PC-3 (cell line): ENCODE results near the gene TSPAN9. TPM values are rescaled to one million over a fixed set of nuclear protein-coding genes. Genes with fewer than 3 reads are reported as not detected.

Source experiments
- ATAC-seq: fragments of 200-7000 bp; cut with Tn5 transposase; 2 replicates; pipeline ENCODE4 v1.9.1; 2020; ENCODE audit warnings: mild to moderate bottlenecking, moderate library complexity
- BruUV-seq: library from RNA; stranded (reverse); fragments of 400-500 nt; replicated peaks from 2 replicates; lab custom pipeline; 2021; lab: Mats Ljungman, UMichigan
- CTCF ChIA-PET: fragments of 300-600 bp; sonication (Branson Sonifier 250); formaldehyde crosslinking; loops from one replicate; lab custom pipeline; 2022; ENCODE audit warnings: antibody characterized with exemption; lab: Charles Lee
- POLR2A ChIA-PET: fragments of 300-600 bp; sonication (Branson Sonifier 250); formaldehyde crosslinking; loops from one replicate; lab custom pipeline; 2022; ENCODE audit warnings: antibody characterized with exemption; ENCODE audit not compliant: unreplicated experiment; lab: Charles Lee
- DNase-seq: peaks from one replicate; pipeline ENCODE4 v3.0.0-alpha.2; 2015
- H2AFZ ChIP-seq: fragments of 300-600 bp; sonication (generic); 2 replicates; pipeline ENCODE4 v1.6.0; 2016; ENCODE audit warnings: antibody characterized with exemption, low read length
- H3F3A ChIP-seq: fragments of 300-600 bp; sonication (generic); one replicate; pipeline ENCODE4 v1.6.0; 2017; ENCODE audit warnings: antibody characterized with exemption, low read length, control low read depth, mild to moderate bottlenecking; ENCODE audit not compliant: unreplicated experiment
- H3K27ac ChIP-seq: fragments of 300-600 bp; sonication (generic); 2 replicates; pipeline ENCODE4 v1.5.1; 2016; ENCODE audit warnings: mild to moderate bottlenecking, low read length
- H3K27me3 ChIP-seq: fragments of 300-600 bp; sonication (generic); 2 replicates; pipeline ENCODE4 v1.6.1; 2016; ENCODE audit warnings: low read length, mixed read lengths
- H3K36me3 ChIP-seq: fragments of 300-600 bp; sonication (generic); 2 replicates; pipeline ENCODE4 v1.6.1; 2016; ENCODE audit warnings: low read depth, mixed run types, low read length, mixed read lengths
- H3K4me1 ChIP-seq: fragments of 300-600 bp; sonication (generic); 2 replicates; pipeline ENCODE4 v1.5.1; 2016; ENCODE audit warnings: low read length; ENCODE audit not compliant: insufficient read depth
- H3K4me2 ChIP-seq: fragments of 300-600 bp; sonication (generic); 2 replicates; pipeline ENCODE4 v1.6.0; 2016; ENCODE audit warnings: low read length
- H3K4me3 ChIP-seq: fragments of 300-600 bp; sonication (generic); 2 replicates; pipeline ENCODE4 v1.5.1; 2016; ENCODE audit warnings: mild to moderate bottlenecking, low read length, mixed read lengths
- H3K79me2 ChIP-seq: fragments of 300-600 bp; sonication (generic); 2 replicates; pipeline ENCODE4 v1.6.1; 2017; ENCODE audit warnings: low read length, mixed read lengths
- H3K9ac ChIP-seq: fragments of 300-600 bp; sonication (generic); 2 replicates; pipeline ENCODE4 v1.6.0; 2016; ENCODE audit warnings: mild to moderate bottlenecking, low read length
- H3K9me2 ChIP-seq: fragments of 300-600 bp; sonication (generic); replicated peaks from 2 replicates; pipeline ENCODE4 v1.6.1; 2016; ENCODE audit warnings: mixed run types, low read length, mixed read lengths
- H3K9me3 ChIP-seq: fragments of 300-600 bp; sonication (generic); 2 replicates; pipeline ENCODE4 v1.6.1; 2016; ENCODE audit warnings: low read length, mixed read lengths
- H4K20me1 ChIP-seq: fragments of 300-600 bp; sonication (generic); 2 replicates; pipeline ENCODE4 v1.6.1; 2016; ENCODE audit warnings: low read length, mixed read lengths
- CTCF ChIP-seq: fragments of 300-600 bp; sonication (generic); conservative IDR thresholded peaks from 2 replicates; pipeline ENCODE4 v1.5.1; 2017; ENCODE audit warnings: antibody characterized with exemption, low read depth, mild to moderate bottlenecking, low read length
- EZH2 ChIP-seq: fragments of 300-600 bp; sonication (generic); IDR thresholded peaks from one replicate; pipeline ENCODE4 v1.6.1; 2017; ENCODE audit warnings: antibody characterized with exemption, mild to moderate bottlenecking, low read length; ENCODE audit not compliant: unreplicated experiment
- EZH2phosphoT487 ChIP-seq: fragments of 300-600 bp; sonication (generic); IDR thresholded peaks from 2 replicates; pipeline ENCODE4 v1.6.1; 2018; ENCODE audit warnings: mild to moderate bottlenecking, antibody characterized with exemption, low read length, borderline replicate concordance
- intact Hi-C: fragments of 100-400 bp; cut with micrococcal nuclease; formaldehyde crosslinking; loops from 2 replicates; pipeline ENCODE4 v1.9.0; 2023
- total RNA-seq: library from RNA; depleted of rRNA; stranded (reverse); fragments of >200 nt; gene quantifications from 2 replicates; pipeline ENCODE4 v1.2.3, GENCODE V29; 2014

The TSPAN9 gene
- total RNA-seq, 1 experiment from 2014 or later: 6.2 TPM

DNA sequence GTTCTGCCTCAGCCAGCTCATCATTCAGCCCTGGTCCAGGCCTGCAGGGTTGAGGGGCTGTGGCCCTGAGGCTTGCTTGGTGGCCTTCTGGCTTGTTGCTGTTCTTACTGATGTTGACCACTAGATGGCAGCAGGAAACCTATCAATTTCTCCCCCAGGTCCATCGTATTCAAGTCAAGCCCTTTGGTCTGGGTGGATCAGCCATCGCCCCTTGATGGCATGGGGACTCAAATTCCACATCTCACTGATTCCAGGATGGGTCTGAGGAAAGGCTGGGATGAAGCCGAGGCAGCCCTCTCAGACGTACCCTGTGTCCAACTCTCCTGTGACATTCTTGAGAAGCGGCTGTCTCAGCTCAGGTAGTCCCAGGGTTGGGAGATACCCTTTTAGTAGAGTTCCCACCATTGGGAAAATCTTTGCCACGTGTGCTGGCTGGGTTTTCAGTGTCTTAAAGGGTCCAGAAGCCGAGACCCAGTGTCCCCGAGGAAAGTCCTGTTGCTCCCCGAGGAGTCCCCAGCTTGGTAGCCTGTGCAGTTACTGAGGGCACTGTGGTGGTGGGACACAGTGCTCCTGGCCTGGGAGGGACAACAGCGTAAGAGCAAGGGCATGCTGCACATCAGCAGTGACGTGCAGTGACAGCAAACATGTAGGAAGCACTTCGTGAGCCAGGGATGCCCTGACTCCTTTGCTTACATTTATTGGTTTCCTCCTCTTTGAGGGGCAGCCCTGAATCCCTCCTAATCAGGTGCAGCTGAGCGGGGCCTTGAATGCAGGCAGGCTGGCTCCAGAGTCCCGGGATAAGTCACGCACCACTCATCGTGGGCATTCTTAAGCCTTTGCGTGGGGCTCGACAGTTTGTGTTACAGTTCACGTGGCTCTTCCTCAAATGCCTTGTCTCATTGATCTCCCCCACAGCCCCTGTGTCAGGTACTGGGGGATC lies 58.6 kb downstream of the TSPAN9 start:
- intact Hi-C loops: loop anchor here (1.0 kb wide), 2 partner anchors 68 to 140 kb away; no protein-coding TSS in a partner anchor
- no peaks in the 10 kb centered on the region for H3F3A ChIP-seq
- no TSS peak for BruUV-seq
- H3K27me3 ChIP-seq: no peaks in the 10 kb centered on the region
- DNase-seq: peak; percentile 69
- no peaks in the 10 kb centered on the region for H4K20me1 ChIP-seq
- CTCF ChIA-PET: interaction anchor here (1.3 kb wide), 1 partner anchor 138 kb away, joined by 5 read pairs; no protein-coding TSS in a partner anchor
- no peak overlapping the region for H3K4me3 ChIP-seq
- no peak overlapping the region for H3K9ac ChIP-seq
- ATAC-seq: peak; percentile 88
- no peaks in the 10 kb centered on the region for H3K9me2 ChIP-seq
- POLR2A ChIA-PET: no interaction called here
- H3K4me1 ChIP-seq: no peaks in the 10 kb centered on the region
- TF ChIP-seq CTCF (peak; percentile 79), EZH2phosphoT487 (no peak), EZH2 (no peak)
- no peaks in the 10 kb centered on the region for H3K79me2 ChIP-seq
- H3K36me3 ChIP-seq: no peaks in the 10 kb centered on the region
- no peak overlapping the region for H3K4me2 ChIP-seq
- H2AFZ ChIP-seq: no peak overlapping the region
- H3K9me3 ChIP-seq: no peaks in the 10 kb centered on the region
- H3K27ac ChIP-seq: no peak overlapping the region

- Histone ChIP-seq H3K27ac (no peak overlapping the region), H3K4me3 (no peak overlapping the region), H3K9me3 (no peaks in the 10 kb centered on the region), H3F3A (no peaks in the 10 kb centered on the region), H2AFZ (no peak overlapping the region), H3K4me2 (no peak overlapping the region), H3K9me2 (no peaks in the 10 kb centered on the region), H4K20me1 (no peaks in the 10 kb centered on the region), H3K4me1 (no peaks in the 10 kb centered on the region), H3K9ac (no peak overlapping the region), H3K79me2 (no peaks in the 10 kb centered on the region), H3K27me3 (no peaks in the 10 kb centered on the region), H3K36me3 (no peaks in the 10 kb centered on the region)
- DNase-seq: no peak
- POLR2A ChIA-PET: no interaction called here
- CTCF ChIA-PET: no interaction called here
- intact Hi-C loops: no loop called here
- ATAC-seq: no peak
- TF ChIP-seq EZH2phosphoT487: no peak
- TF ChIP-seq EZH2: no peak
- no peak for TF ChIP-seq CTCF
- BruUV-seq: no TSS peak
Measured at GRCh38 chr12:3136641-3137267, 59.6 kb downstream of the TSPAN9 start.
